GM10847 (cell line): ENCODE results near the gene PHF19.
A peak's percentile ranks its signal among the peaks of the same experiment; 100 is the strongest.

Source experiments
- POLR2A ChIP-seq: IDR thresholded peaks from 2 replicates; pipeline ENCODE4 v1.6.1; 2011; ENCODE audit not compliant: insufficient read length; ENCODE audit errors: extremely low read depth

The PHF19 gene

DNA sequence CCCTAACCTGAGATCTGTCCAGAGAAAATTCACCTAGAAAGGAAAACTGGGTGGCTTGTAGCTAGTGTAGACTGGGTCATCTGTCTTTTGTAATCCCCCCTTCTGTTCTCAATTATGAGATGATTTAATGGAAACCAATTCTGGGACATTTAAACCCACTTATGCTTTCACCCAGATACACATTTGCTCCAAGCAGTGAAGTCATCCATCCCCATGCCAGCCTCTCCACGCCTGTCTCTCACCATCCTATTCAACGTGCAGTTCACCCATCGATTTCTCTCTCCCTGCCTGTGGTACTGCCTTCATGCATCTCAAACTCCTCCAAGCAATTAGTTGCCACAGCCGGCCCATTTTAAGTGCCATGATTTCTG, 1.8 kb downstream of the PHF19 start:
- TF ChIP-seq POLR2A, result no peak

DNA sequence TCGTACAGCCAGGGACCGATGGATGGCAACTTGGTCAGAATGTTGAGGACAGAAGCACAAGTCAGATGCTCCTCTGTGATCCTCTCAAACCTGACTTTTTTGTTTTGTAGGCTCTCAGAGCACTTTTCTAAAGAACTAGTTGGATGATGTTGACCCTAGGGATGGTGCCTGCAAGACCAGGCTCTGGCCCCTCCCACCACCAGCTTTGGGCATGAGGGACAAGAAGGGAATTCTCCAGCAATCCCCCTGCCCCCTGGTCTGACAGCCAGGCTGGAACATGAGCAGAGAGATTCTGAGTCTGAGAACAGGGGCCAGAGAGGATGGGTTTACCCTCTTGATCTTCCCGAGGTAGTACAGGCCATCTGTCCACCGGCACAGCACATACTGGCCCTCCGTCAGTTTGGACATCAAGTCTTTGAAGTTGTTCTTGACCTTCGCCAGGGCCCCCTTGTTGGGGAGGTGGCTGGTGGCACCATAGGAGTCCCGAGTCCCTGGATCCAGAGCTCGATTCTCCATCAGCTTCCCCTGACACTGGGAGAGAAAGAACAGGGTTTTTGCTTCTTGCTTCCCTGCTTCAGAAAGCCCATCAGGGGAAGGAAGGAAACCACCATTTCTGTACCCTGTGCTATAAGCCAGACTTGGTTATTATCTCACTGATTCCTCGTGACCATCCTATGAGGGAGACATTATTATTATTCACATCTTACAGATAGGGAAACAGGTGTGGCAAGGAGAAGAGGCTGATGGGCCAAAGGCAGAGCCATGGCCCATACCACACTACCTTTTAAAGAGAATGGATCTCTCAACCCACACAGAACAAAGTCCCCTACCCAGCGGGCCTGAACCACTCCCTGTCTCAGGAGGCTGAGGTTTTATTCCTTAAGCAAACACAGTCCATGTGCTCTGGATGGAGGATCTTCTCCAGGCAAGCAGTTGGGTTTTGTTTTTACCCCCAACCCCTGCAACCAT, 2.5 kb downstream of the PHF19 start:
- TF ChIP-seq POLR2A, result no peak

DNA sequence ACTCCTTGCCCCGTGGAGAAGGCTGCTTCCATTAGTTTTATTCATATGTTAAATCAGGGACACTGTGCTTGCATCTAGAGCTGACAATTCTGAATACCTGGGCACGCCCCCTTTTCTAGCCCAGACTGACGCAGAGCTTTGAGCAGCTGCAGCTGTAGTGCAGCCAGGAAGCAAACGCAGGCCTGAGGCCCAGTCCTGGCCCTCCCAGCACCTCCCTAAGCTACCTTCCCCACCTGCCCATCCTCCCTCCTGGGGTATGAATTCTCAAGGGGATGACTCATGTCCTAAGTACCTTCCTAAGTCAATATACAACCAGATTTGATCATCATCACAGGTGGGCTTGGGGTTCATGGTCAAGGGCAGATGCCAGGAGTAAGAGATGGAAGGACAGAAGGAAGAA, 3.5 kb downstream of the PHF19 start:
- no peak for TF ChIP-seq POLR2A

DNA sequence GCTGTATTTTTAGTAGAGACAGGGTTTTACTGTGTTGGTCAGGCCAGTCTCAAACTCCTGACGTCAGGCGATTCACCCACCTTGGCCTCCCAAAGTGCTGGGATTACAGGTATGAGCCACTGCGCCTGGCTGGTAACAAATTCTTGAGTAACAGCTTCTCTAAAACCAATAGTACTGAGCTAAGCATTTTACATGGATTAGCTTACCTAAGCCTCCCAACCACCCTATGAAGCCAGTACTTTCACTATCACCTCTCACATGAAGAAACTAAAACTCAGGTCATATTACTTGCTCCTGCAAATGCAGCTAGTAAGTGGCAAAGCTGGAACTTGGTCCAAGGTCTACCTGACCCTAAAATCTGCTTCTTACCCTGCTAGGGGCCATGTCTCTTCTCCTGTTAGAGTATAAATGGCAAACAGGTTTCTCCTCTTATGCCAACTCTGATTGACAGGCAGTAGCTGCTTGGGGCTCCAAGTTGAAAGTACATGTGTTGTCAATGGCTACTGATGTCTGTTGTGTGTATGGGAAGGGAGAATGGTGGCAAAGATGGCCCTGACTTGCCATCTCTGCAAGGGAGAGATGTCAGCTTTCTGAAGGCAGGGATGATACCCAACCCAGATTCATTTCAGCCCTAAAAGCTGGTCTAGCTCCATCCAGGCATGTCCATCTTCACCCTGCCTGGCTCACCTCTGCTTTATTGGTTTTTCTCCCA, 4.0 kb downstream of the PHF19 start:
- no peak for TF ChIP-seq POLR2A

DNA sequence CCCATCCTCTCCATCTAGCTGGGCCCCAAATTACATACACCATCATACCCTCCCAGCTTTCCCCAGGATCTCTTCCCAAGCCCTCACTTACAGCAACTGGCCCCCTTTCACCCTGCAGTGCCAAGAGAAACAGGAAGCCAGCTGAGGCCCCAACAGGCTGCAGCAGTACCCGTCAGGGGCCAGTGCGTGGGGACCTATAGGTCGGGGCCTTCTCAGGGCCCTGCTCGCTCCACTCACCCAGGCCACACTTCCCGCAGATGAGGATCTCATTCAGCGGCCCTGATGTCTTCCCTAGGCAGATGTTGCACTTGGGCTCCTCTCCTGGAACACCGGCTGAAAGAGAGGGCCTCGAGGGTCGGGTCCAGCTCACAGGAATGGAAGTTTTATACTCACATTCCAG, 6.8 kb downstream of the PHF19 start:
- no peak for TF ChIP-seq POLR2A

DNA sequence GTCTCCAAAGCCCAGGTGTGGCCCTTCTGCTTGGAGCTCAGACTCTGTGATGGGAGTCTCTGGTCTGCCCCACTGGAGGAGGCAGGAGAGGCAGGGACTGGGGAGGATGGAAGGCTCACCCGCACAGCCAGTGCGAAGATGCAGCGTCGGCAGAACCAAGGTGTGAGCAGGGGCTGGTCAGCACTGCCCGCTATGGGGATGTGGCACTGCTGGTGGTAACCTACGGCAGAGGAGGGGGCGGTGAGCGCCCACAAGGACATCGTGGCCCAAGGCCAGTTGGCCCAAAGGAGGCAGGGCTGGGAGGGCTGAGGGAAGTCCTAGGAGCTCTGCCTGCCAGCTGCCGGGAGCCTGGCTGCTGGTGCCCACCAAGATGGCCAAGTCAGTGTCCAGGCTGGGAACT, 7.3 kb downstream of the PHF19 start:
- TF ChIP-seq POLR2A, result no peak

DNA sequence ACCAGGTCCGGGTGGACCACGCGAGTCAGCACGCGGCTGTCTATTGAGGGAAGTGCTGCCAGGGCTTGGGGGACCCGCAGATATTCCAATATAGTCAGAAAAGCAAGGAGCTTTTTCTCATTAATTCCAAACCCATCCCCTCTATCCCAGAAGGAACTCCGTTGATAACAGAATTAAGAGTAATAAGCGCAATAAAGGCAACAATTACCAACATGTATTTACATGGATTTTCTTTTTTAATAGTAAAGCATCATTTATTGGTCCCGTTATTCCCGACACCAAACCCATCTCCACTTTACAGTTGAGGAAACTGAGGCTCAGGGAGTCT, 7.7 kb downstream of the PHF19 start:
- TF ChIP-seq POLR2A, result no peak

DNA sequence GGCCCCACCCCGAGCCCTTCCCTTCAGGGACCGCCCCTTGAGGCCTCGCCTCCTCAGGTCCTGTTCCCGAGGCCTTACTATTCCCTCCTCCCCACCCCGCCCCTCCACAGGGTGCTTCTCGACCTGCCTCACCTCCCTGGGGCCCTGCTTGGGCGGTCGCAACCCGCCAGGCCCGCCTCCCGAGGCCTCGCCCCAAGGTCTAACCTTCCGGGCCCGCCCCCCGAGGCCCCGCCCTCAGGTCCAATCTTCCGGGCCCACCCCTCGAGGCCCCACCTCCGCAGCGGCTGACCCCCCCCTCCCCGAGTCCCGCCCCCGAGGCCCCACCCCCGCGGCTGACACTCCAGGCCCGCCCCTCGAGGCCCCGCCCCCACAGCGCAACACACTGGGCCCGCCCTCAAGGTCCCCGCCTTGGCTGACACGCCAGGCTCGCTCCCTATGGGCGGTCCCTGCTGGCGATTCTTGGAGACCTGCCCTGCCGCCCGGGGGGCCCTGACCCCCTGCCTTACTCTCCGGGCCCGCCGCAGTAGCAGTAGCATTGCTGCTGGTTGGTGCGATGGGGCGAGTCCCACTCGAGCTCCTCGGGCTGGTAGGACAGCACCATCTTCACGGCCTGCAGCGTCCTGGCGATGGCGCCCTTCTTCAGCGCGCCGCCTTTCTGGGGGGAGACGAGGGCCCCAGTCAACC, 8.2 kb downstream of the PHF19 start:
- peak; percentile 31 for TF ChIP-seq POLR2A

DNA sequence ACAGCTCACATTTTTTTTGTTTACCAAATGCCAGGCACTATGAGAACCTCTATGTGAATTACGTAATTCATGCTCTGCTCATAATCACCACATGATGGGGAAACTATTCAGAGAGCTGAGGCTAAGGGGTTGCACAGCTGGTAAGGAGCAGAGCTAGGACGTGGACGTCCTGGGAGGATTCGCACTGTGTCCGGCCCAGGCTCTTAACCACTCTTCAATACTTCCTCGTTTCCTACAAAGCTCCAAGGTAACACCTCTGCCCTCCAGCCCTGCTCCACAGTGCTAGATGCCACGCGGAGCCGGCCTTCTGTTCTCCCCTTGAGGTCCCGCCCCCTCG, 8.7 kb downstream of the PHF19 start:
- no peak for TF ChIP-seq POLR2A

DNA sequence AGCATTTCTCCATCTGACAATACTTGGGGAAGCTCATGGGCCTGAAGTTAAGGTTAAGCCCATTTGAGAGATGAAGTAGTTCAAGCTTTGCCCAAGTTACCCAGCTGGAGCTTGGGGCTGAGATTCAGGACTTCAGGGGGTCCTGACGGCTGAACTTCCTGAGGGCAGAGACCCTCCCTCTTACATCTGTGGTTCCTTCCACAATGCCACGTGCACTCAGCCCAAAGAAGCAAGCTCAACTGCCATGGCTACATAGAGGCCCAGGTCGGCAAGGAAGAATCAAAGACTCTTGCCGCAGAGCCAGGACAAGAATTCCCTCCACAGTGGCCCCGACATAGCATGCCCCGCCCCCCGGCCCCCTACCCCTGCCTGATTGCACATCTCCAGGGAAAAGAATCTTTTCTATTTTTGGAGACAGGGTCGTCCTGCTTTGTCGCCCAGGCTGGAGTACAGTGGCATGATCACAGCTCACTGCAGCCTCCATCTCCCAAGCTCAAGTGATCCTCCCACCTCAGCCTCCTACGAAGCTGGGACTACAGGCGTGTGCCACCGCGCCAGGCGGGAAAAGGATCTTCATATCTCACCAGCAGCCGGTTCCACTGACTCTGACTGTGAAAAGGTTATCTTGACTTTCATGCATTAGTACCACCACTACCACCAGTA, 9.2 kb downstream of the PHF19 start:
- TF ChIP-seq POLR2A, result no peak

DNA sequence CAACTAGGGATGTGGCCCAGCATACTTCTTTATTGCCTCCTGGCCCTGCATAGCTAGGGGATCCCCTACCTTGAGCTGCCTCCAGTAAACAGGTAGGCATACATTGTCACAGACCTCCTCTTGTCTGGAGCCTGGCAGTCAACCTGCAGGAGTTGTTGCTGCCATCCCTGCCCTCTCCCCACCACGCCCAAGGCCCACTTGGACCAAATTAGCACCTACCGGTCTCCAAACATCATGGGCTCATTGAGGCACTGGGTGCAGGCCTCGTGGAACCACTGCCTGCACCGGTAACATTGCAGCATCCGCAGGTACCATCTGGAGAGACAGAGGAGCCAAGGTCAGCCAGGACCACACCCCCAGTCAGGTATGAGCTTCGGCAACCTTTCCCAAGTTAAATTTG, 10.3 kb downstream of the PHF19 start:
- no peak for TF ChIP-seq POLR2A

DNA sequence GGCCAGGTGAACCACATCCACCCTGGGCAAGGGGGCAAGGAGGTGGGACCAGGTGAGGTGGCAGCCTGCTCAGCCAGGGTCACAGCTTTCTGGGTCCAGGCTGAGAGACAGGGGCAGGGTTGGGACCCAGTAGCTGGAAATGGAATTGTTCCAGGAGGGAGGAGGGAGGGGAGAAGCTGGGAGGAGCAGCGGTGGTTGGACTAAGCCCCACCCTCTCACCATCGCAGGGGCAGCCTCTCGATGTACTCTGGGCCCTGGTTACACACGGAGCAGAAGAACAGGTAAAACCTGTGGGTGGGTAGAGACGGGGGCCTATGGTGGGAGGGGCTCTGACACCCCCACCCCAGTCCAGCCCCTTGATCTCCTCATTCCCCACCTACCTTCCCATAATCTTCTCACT, 11.2 kb downstream of the PHF19 start:
- no peak for TF ChIP-seq POLR2A

DNA sequence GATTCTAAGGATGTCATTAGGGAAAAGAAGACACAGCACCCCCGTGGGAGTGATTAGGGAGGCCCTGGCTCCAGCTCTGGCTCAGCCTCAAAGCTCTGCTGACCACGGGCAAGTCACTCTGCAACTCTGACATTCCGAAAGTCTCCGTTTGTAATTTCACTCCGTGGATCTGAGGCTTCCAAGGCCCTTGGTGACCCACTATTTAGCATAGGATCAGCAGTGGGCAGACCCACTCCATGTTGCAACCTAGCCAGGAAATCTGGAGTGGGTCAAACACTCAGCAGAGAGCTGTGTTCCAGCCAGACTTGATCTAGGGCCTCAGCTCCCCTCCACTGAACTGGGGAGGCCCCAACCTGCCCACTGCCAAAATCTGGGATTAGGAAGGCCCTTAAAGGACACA, 11.8 kb downstream of the PHF19 start:
- TF ChIP-seq POLR2A, result no peak

DNA sequence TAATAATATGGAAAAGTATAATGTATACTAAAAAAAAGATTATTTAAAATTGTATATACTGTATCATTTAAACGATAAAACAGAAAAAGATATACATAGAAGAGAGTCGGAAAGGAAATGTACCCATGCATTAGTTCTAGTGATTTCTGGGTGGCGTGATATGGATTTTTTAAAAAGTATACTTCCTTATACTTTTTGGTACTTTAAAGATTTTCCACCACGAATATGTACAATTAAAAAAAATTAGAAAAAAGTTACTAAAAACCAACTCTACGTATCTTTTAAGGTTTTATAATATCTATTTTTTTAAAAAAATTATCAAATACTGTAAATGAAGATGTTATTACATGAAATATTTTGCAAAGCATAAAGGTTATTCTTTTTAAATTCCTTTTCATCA, 12.3 kb downstream of the PHF19 start:
- no peak for TF ChIP-seq POLR2A

DNA sequence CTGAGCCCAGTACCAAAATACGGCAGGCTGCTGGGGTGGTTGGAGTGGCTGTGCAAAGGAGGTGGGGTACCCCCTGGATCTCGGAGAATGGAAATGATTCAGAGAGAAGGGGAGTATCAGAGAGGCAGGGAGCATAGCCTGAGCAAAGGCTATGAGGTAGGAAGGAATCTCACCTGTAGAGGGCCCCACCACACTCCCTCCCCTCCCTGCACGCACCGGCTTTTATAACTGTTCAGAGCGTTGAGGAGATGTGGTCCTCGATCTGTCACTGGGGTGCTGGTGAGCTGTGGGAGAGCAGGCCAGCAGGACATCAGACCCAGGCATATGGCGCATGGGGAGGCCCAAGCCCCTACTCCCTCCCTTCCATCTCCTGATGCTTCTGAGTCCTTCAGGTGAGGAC, 13.2 kb downstream of the PHF19 start:
- no peak for TF ChIP-seq POLR2A

DNA sequence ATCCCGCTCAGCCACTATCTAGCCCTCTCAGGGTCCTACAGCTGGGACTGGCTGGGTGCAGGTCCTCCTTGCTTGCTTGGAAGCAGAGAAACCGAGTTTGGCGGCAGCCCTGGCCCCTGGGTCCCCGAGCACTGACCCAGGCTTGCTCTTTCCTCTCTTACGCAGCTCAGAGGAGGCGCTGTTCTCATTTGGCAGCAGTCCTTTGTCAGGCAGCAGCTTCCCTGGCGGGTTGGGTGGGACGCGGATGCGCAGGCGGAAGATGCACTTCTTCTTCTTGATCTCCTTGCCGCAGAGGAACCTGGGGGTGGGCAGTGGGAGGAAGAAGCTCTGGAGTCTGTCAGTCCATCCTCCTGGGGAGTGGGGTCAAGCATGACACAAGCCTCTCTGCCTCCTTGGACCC, 14.5 kb downstream of the PHF19 start:
- no peak for TF ChIP-seq POLR2A

DNA sequence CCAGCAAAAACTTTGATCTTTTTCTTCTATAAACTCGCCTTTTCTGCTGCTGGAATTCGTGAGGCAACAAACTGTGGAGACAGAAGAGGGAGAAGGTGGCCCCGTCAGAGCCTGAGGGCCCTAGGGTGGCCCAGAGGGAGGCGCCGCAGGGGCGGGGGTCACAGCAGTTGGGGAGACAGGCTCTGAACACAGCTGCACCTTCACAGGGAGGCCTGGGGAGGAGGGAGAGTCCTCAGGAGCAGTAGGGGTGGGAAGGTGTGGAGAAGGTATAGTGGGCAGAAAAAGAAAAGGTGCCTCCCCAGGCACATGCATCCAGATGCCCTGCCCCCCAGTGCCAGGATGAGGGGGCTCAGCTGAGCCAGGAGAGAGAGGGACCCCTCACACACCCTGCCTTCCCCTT, 15.1 kb downstream of the PHF19 start:
- no peak for TF ChIP-seq POLR2A
